Loucy (cell line): ENCODE measurements around the gene DALRD3.

Source experiments
- H2AFZ ChIP-seq: fragments of 200-600 bp; sonication (generic); 2 replicates; pipeline ENCODE4 v1.6.0; 2016; ENCODE audit warnings: antibody characterized with exemption, mild to moderate bottlenecking, low read length, moderate library complexity
- H3F3A ChIP-seq: fragments of 200-600 bp; 2 replicates; pipeline ENCODE4 v1.6.0; 2016; ENCODE audit warnings: antibody characterized with exemption, low read depth, mild to moderate bottlenecking
- H3K27me3 ChIP-seq: fragments of 200-600 bp; sonication (generic); 2 replicates; pipeline ENCODE4 v1.6.1; 2014; ENCODE audit warnings: low read length, mild to moderate bottlenecking; ENCODE audit not compliant: insufficient read depth, poor library complexity, severe bottlenecking
- H3K36me3 ChIP-seq: fragments of 200-600 bp; sonication (generic); 2 replicates; pipeline ENCODE4 v1.6.1; 2016; ENCODE audit warnings: low read length; ENCODE audit not compliant: insufficient read depth
- H3K4me1 ChIP-seq: fragments of 200-600 bp; sonication (generic); 2 replicates; pipeline ENCODE4 v1.5.1; 2014; ENCODE audit warnings: low read length, mild to moderate bottlenecking; ENCODE audit not compliant: insufficient read depth, poor library complexity, severe bottlenecking
- H3K4me2 ChIP-seq: fragments of 200-600 bp; sonication (generic); 2 replicates; pipeline ENCODE4 v1.6.0; 2014; ENCODE audit warnings: antibody characterized with exemption, low read length, low read depth, mild to moderate bottlenecking; ENCODE audit not compliant: poor library complexity, severe bottlenecking
- H3K4me3 ChIP-seq: fragments of 200-600 bp; sonication (generic); 2 replicates; pipeline ENCODE4 v1.5.1; 2014; ENCODE audit warnings: low read length, mild to moderate bottlenecking, mixed read lengths; ENCODE audit not compliant: poor library complexity, severe bottlenecking
- H3K79me2 ChIP-seq: fragments of 200-600 bp; sonication (generic); 2 replicates; pipeline ENCODE4 v1.6.1; 2014; ENCODE audit warnings: low read length; ENCODE audit not compliant: insufficient read depth
- H3K9ac ChIP-seq: fragments of 200-600 bp; sonication (generic); 2 replicates; pipeline ENCODE4 v1.6.0; 2014; ENCODE audit warnings: mild to moderate bottlenecking, low read depth, low read length, moderate library complexity; ENCODE audit not compliant: poor library complexity, severe bottlenecking
- H3K9me2 ChIP-seq: fragments of 200-600 bp; sonication (generic); replicated peaks from 2 replicates; pipeline ENCODE4 v1.6.1; 2016; ENCODE audit warnings: low read depth, low read length, mixed read lengths
- H3K9me3 ChIP-seq: fragments of 200-600 bp; sonication (generic); 2 replicates; pipeline ENCODE4 v1.6.1; 2014; ENCODE audit warnings: mild to moderate bottlenecking, antibody characterized with exemption, low read length, low read depth; ENCODE audit not compliant: insufficient read depth
- H4K20me1 ChIP-seq: fragments of 200-600 bp; sonication (generic); 2 replicates; pipeline ENCODE4 v1.6.0; 2014; ENCODE audit warnings: antibody characterized with exemption, low read length, mild to moderate bottlenecking; ENCODE audit not compliant: insufficient read depth, poor library complexity, severe bottlenecking
- EZH2phosphoT487 ChIP-seq: fragments of 200-600 bp; IDR thresholded peaks from 2 replicates; pipeline ENCODE4 v1.6.1; 2018; ENCODE audit warnings: antibody characterized with exemption, mild to moderate bottlenecking, moderate library complexity, borderline replicate concordance
- TF ChIP-seq, protein P1 (sequence below): fragments of 200-600 bp; sonication (generic); conservative IDR thresholded peaks from 2 replicates; pipeline ENCODE4 v1.5.1; 2014; ENCODE audit warnings: mild to moderate bottlenecking, antibody characterized with exemption, low read length

DALRD3 gene

DNA sequence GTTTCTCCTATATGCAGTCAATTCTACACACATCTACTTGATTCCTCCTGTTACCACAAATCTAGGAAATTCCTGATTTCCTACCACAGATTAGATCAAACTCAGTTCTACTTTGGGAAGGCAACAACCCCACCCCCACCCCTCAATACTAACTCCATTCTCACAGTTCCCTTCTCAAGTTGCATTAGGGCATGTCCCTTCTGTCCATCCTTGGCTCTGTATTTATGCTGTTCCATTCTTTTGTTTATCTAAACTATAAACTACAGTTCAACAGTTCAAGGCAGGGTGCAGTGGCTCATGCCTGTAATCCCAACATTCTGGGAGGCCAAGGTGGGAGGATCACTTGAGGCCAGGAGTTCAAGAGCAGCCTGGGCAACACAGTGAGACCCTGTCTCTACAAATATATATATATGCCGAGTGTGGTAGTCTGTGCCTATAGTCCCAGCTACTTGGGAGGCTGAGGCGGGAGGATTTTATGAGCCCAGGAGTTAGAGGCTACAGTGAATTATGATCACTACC, 36.0 kb upstream of the DALRD3 start:
- TF ChIP-seq EZH2phosphoT487, result no peak
- TF ChIP-seq, protein P1, sequence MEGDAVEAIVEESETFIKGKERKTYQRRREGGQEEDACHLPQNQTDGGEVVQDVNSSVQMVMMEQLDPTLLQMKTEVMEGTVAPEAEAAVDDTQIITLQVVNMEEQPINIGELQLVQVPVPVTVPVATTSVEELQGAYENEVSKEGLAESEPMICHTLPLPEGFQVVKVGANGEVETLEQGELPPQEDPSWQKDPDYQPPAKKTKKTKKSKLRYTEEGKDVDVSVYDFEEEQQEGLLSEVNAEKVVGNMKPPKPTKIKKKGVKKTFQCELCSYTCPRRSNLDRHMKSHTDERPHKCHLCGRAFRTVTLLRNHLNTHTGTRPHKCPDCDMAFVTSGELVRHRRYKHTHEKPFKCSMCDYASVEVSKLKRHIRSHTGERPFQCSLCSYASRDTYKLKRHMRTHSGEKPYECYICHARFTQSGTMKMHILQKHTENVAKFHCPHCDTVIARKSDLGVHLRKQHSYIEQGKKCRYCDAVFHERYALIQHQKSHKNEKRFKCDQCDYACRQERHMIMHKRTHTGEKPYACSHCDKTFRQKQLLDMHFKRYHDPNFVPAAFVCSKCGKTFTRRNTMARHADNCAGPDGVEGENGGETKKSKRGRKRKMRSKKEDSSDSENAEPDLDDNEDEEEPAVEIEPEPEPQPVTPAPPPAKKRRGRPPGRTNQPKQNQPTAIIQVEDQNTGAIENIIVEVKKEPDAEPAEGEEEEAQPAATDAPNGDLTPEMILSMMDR, result no peak
- no peaks in the 10 kb centered on the region for H3K9me2 ChIP-seq
- H3K9me3 ChIP-seq, result no peaks in the 10 kb centered on the region
- no peaks in the 10 kb centered on the region for H3K4me1 ChIP-seq
- no peak overlapping the region for H3K4me2 ChIP-seq
- H3K4me3 ChIP-seq, result no peak overlapping the region
- no peak overlapping the region for H2AFZ ChIP-seq
- H3K9ac ChIP-seq, result no peak overlapping the region
- H3K79me2 ChIP-seq, result no peaks in the 10 kb centered on the region
- peaks cover 55% of the 10 kb centered on the region for H3K36me3 ChIP-seq
- H3K27me3 ChIP-seq, result no peaks in the 10 kb centered on the region
- H3F3A ChIP-seq, result no peaks in the 10 kb centered on the region
- H4K20me1 ChIP-seq, result peaks cover 3% of the 10 kb centered on the region

DNA sequence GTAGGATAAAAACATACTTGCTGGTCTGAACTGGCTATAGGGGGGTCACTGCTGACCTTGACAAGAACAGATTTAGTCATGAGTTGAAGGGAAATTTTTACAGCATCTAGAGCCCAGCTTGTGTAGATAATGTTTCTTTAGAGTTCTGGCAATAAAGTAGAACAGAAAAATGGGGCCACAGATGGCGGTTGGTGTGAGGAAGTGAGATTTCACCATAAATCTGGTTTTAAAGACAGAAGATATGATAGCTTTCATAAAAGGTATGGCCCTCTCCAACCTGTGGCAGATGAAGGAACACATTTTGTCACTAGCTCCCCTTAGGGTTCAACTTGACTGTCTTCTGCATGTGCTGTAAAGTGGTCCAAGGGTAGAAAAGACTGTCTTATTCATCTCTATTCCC, 35.2 kb upstream of the DALRD3 start:
- Histone ChIP-seq H3F3A (no peaks in the 10 kb centered on the region), H3K9me2 (no peaks in the 10 kb centered on the region), H3K79me2 (no peaks in the 10 kb centered on the region), H3K4me3 (no peak overlapping the region), H3K9ac (no peak overlapping the region), H4K20me1 (peaks cover 3% of the 10 kb centered on the region), H3K4me1 (no peaks in the 10 kb centered on the region), H3K36me3 (peaks cover 55% of the 10 kb centered on the region), H3K27me3 (no peaks in the 10 kb centered on the region), H3K9me3 (no peaks in the 10 kb centered on the region), H2AFZ (no peak overlapping the region), H3K4me2 (no peak overlapping the region)
- no peak for TF ChIP-seq EZH2phosphoT487
- TF ChIP-seq, protein P1, result no peak

DNA sequence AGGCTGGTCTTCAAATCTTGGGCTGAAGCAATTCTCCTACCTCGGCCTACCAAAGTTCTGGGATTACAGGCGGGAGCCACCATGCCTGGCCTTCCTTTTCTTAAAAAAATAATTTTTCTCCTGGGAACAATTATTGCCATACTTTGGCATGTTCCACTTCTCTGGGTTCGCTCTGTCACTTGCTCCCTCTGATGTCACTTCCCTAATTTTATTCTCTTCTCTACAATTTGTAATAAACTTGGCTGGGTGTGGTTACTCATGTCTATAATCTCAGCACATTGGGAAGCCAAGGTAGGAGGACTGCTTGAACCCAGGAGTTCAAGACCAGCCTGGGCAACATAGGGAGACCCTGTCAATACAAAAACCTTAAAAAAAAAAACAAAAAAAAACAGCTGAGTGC, 16.9 kb upstream of the DALRD3 start:
- peaks cover 65% of the 10 kb centered on the region for H3K36me3 ChIP-seq
- no peaks in the 10 kb centered on the region for H3K27me3 ChIP-seq
- no peaks in the 10 kb centered on the region for H3K79me2 ChIP-seq
- H3K4me2 ChIP-seq, result no peak overlapping the region
- no peaks in the 10 kb centered on the region for H3F3A ChIP-seq
- TF ChIP-seq EZH2phosphoT487, result no peak
- TF ChIP-seq, protein P1, result no peak
- no peak overlapping the region for H2AFZ ChIP-seq
- H3K4me1 ChIP-seq, result no peaks in the 10 kb centered on the region
- H4K20me1 ChIP-seq, result no peaks in the 10 kb centered on the region
- H3K9me2 ChIP-seq, result no peaks in the 10 kb centered on the region
- no peaks in the 10 kb centered on the region for H3K9me3 ChIP-seq
- H3K9ac ChIP-seq, result no peak overlapping the region
- H3K4me3 ChIP-seq, result no peak overlapping the region
